Measurements from ENCODE around the gene CYP4F8.

DNA sequence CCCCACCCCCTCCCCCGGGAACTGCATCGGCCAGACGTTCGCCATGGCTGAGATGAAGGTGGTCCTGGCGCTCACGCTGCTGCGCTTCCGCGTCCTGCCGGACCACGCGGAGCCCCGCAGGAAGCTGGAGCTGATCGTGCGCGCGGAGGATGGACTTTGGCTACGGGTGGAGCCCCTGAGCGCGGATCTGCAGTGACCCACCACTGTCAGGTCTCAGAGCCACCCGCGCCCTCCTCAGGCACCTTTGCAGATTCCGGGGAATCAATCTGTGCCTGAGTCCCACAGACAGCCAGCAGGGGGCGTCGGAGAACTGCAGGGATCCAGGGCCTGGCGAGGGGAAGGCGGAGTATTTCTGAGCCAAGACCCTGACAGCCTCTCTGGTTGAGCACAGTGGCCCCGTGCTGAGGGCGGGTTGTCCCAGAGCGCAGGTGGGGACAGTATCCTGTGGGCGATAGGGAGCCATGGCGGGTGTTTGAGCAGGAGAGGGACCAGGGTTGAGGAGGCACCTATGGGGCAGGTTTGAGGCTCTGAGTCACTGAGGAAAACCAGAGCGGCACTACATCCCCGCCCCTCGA is 30.4 kb upstream of the CYP4F8 start:
- TF ChIP-seq CTCF (IDR thresholded peaks at IDR 0.05) = peak; percentile 78 to 82 (median 80)
- TF ChIP-seq POLR2A (IDR thresholded peaks at IDR 0.05) = no peak
